NCI-H2029 (cell line): ENCODE results near the gene SLC4A4.

Experiments used
- DNase-seq: peaks from one replicate; lab custom pipeline; 2025; lab: John Stamatoyannopoulos, UW

The SLC4A4 gene

GRCh38 chr4:71338846-71339593, at the start of gene SLC4A4:
Gene SLC4A4, plus strand, starts transcription at chr4:71339020.
- DNase-seq: no peak

GRCh38 chr4:71290074-71290473, 48.7 kb upstream of the SLC4A4 start:
- no peak for DNase-seq

GRCh38 chr4:71290476-71290875, 48.3 kb upstream of the SLC4A4 start:
- no peak for DNase-seq

GRCh38 chr4:71292228-71292627, 46.6 kb upstream of the SLC4A4 start:
- no peak for DNase-seq

- DNase-seq: no peak
These were observed 45.1 kb upstream of the SLC4A4 start for GRCh38 chr4:71293705-71294104.

GRCh38 chr4:71294301-71294700, 44.5 kb upstream of the SLC4A4 start:
- DNase-seq: no peak

- DNase-seq: no peak
These were observed 41.9 kb upstream of the SLC4A4 start for GRCh38 chr4:71296945-71297344.

- no peak for DNase-seq
These were observed 38.5 kb upstream of the SLC4A4 start for GRCh38 chr4:71300362-71300761.

GRCh38 chr4:71300964-71301363, 37.9 kb upstream of the SLC4A4 start:
- DNase-seq: peak; percentile 69

- no peak for DNase-seq
These were observed 35.5 kb upstream of the SLC4A4 start for GRCh38 chr4:71303287-71303686.

- DNase-seq: no peak
These were observed 35.0 kb upstream of the SLC4A4 start for GRCh38 chr4:71303850-71304249.

GRCh38 chr4:71304289-71304850, 34.5 kb upstream of the SLC4A4 start:
- DNase-seq: peak; percentile 14

- DNase-seq: no peak
These were observed 31.1 kb upstream of the SLC4A4 start for GRCh38 chr4:71307729-71308128.

GRCh38 chr4:71322425-71322824, 16.4 kb upstream of the SLC4A4 start:
- no peak for DNase-seq

- DNase-seq: no peak
These were observed 5.5 kb upstream of the SLC4A4 start for GRCh38 chr4:71333368-71333767.

GRCh38 chr4:71333960-71334359, 4.9 kb upstream of the SLC4A4 start:
- DNase-seq: no peak

- no peak for DNase-seq
These were observed 4.3 kb upstream of the SLC4A4 start for GRCh38 chr4:71334465-71334882.

- DNase-seq: no peak
These were observed 5.0 kb downstream of the SLC4A4 start for GRCh38 chr4:71343670-71344466.

GRCh38 chr4:71346710-71347109, 7.9 kb downstream of the SLC4A4 start:
- no peak for DNase-seq

- no peak for DNase-seq
These were observed 9.8 kb downstream of the SLC4A4 start for GRCh38 chr4:71348586-71348985.

- DNase-seq: no peak
These were observed 16.2 kb downstream of the SLC4A4 start for GRCh38 chr4:71355045-71355444.

GRCh38 chr4:71355971-71356370, 17.2 kb downstream of the SLC4A4 start:
- DNase-seq: no peak
